Neural progenitor cell (in vitro differentiated cells): ENCODE results near the gene GSDMA.

Experiments used
- CTCF ChIP-seq: fragments of 200-600 bp; sonication (generic); IDR thresholded peaks from 2 replicates; pipeline ENCODE4 v1.5.1; 2017; ENCODE audit warnings: antibody characterized with exemption, mild to moderate bottlenecking
- EZH2 ChIP-seq: fragments of 200-600 bp; sonication (generic); IDR thresholded peaks from 2 replicates; pipeline ENCODE4 v1.6.1; 2017; ENCODE audit warnings: antibody characterized with exemption, mild to moderate bottlenecking, moderate library complexity
- EZH2phosphoT487 ChIP-seq: fragments of 200-600 bp; sonication (generic); IDR thresholded peaks from 2 replicates; pipeline ENCODE4 v1.6.1; 2017; ENCODE audit warnings: antibody characterized with exemption

DNA sequence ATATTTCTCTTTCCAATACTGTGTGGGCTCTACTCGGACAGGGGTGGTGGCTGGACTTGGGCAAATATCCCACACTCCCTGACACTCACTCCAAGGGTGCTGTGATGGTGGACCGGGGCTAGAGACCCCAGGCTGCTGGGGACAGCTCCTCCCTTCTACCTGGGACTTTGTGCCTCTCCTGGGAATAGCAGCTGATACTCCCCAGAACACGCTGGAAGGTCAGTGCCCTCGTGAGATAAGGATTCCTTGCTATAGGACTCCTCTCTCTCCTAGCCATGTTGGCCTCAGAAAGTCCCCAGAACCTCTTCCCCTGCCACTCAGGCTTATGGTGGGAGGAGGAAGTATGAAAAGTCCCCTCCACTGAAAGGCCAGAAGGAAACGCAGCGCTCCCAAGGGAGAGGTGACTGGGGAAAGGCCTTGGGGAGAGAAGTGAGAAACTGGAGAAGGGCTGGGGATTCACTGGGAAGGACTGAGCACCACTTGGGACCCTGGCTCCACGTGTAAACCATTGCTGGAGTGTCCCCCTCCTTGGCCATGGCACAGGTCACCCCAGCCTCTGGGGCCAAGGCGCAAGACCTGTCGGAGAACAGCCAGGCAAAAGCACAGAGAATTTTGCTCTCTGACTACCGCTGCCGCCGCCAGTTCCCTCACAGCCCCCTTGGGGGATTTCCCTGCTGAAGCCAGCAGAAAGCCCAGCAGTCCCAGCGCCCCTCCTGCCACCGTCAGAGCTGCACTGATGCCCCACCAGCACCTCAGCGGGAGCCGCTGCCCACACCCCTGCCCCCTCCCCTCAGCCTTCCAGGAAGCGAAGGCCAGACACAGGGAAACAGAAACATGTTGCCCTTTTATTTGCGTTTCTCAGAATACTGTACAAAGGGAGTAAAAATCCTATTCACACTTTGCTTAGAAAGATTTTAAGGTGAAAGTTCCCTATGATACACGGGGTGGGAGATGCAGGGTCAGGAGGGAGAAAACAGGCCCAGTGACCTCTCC lies 42.3 kb upstream of the GSDMA start:
- TF ChIP-seq CTCF: no peak
- no peak for TF ChIP-seq EZH2
- no peak for TF ChIP-seq EZH2phosphoT487
